OCI-LY7 (cell line): Measurements from ENCODE around the gene PIM3.

ENCODE experiments used
- EZH2phosphoT487 ChIP-seq: fragments of 200-600 bp; sonication (generic); IDR thresholded peaks from 2 replicates; pipeline ENCODE4 v1.6.1; 2018; ENCODE audit warnings: low read depth, borderline replicate concordance, mild to moderate bottlenecking, mixed run types, antibody characterized with exemption, low read length, moderate library complexity, mixed read lengths
- TF ChIP-seq, protein P1 (sequence below): fragments of 200-600 bp; sonication (generic); conservative IDR thresholded peaks from 2 replicates; pipeline ENCODE4 v1.5.1; 2014; ENCODE audit warnings: mild to moderate bottlenecking, antibody characterized with exemption, low read length, moderate library complexity, mixed read lengths

DNA sequence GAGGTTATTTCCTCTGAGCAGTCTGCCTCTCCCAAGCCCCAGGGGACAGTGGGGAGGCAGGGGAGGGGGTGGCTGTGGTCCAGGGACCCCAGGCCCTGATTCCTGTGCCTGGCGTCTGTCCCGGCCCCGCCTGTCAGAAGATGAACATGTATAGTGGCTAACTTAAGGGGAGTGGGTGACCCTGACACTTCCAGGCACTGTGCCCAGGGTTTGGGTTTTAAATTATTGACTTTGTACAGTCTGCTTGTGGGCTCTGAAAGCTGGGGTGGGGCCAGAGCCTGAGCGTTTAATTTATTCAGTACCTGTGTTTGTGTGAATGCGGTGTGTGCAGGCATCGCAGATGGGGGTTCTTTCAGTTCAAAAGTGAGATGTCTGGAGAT, 3.1 kb downstream of the PIM3 start:
- TF ChIP-seq, protein P1, sequence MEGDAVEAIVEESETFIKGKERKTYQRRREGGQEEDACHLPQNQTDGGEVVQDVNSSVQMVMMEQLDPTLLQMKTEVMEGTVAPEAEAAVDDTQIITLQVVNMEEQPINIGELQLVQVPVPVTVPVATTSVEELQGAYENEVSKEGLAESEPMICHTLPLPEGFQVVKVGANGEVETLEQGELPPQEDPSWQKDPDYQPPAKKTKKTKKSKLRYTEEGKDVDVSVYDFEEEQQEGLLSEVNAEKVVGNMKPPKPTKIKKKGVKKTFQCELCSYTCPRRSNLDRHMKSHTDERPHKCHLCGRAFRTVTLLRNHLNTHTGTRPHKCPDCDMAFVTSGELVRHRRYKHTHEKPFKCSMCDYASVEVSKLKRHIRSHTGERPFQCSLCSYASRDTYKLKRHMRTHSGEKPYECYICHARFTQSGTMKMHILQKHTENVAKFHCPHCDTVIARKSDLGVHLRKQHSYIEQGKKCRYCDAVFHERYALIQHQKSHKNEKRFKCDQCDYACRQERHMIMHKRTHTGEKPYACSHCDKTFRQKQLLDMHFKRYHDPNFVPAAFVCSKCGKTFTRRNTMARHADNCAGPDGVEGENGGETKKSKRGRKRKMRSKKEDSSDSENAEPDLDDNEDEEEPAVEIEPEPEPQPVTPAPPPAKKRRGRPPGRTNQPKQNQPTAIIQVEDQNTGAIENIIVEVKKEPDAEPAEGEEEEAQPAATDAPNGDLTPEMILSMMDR, result no peak
- no peak for TF ChIP-seq EZH2phosphoT487
